Psoas muscle (tissue), 8 donors: ENCODE data around the gene GCNT2. TPM values are rescaled to one million over a fixed set of nuclear protein-coding genes. Genes with fewer than 3 reads are reported as not detected.
"Not testable (repeated sequence)": the region's sequence is repeated elsewhere in the genome, so short reads cannot be mapped to it uniquely, and the experiment has no call there.

Experiments used
- ATAC-seq, 4 donors: fragments of 200-7000 bp; cut with Tn5 transposase; one replicate each; pipeline ENCODE4 v1.9.1; 2020; ENCODE audit warnings: moderate library complexity in 3 of 4, mild to moderate bottlenecking in 2 of 4
- DNase-seq, 2 donors: peaks; one replicate each; pipeline ENCODE4 v3.0.0-alpha.2; 2020
- H3K27ac ChIP-seq: fragments of 200-600 bp; one replicate; pipeline ENCODE4 v1.8.0; 2022
- H3K27me3 ChIP-seq, 3 donors: fragments of 200-600 bp in 1 of 3; one replicate each; pipeline versions ENCODE4 v1.6.1 to v1.8.0; 2013 to 2022; ENCODE audit warnings: low read length in 2 of 3, mild to moderate bottlenecking in 2 of 3, moderate library complexity in 1 of 3; ENCODE audit not compliant: insufficient read depth in 3 of 3
- H3K36me3 ChIP-seq, 2 donors: fragments of 200-600 bp in 1 of 2; one replicate each; pipeline versions ENCODE4 v1.6.1 to v1.8.0; 2013 to 2022; ENCODE audit warnings: low read depth in 1 of 2, mild to moderate bottlenecking in 1 of 2, moderate library complexity in 1 of 2; ENCODE audit not compliant: insufficient read depth in 1 of 2
- H3K4me1 ChIP-seq: fragments of 200-600 bp; one replicate; pipeline ENCODE4 v1.8.0; 2022
- H3K4me3 ChIP-seq: fragments of 200-600 bp; one replicate; pipeline ENCODE4 v1.8.0; 2022; ENCODE audit warnings: mild to moderate bottlenecking
- H3K9me3 ChIP-seq: fragments of 200-600 bp; one replicate; pipeline ENCODE4 v1.8.0; 2022
- WGBS, 3 donors: extraction: QIAGEN DNeasy Blood & Tissue Kit; methylation state at CpG; one replicate each; pipeline versions ENCODE4 v1.1.6 to v1.1.7; 2013; 5-methylcytosine and 5-hydroxymethylcytosine counted together
- intact Hi-C, 2 donors: fragments of 100-400 bp; cut with DNase I; formaldehyde crosslinking; loops; one replicate each; pipeline versions ENCODE4 v1.11.0 to v1.14.2; 2022
- polyA plus RNA-seq, 3 donors: library from polyadenylated mRNA; stranded (reverse); fragments of 200-250 nt; gene quantifications; one replicate each; pipeline ENCODE4 v1.2.3, GENCODE V29; 2013
- total RNA-seq, 4 donors: library from RNA; stranded (reverse); fragmentation: NEBNext Ultra II Directional in 2 of 4; extraction: Animal tissue kit (Norgen Biotek cat#: 25700) in 2 of 4; gene quantifications; one replicate each; pipeline versions ENCODE4 v1.2.1 to v1.2.4, GENCODE V29; 2021 to 2023
- TF ChIP-seq, protein P1 (sequence below): fragments of 200-600 bp; IDR thresholded peaks from one replicate; pipeline ENCODE4 v1.8.0; 2022; ENCODE audit warnings: antibody characterized with exemption
- donor health status: healthy with polysubstance abuse.
- donor health status: DM: no; HTN: no; CAD: no; lungs with moderate emphysema.
- donor health status: Bipolar disorder and iron deficiency.
- donor health status: healthy.
- donor health status: DM: yes; HTN: yes; CAD: no.
- donor health status: DM: no; HTN: no; CAD: no.
- donor health status: DM: no; HTN: no; CAD: no.
- donor health status: DM: yes; HTN: yes; CAD: no.

Gene GCNT2
- total and polyA plus RNA-seq, 7 donors: 0.27 to 23.1 (median 10.1) TPM

DNA sequence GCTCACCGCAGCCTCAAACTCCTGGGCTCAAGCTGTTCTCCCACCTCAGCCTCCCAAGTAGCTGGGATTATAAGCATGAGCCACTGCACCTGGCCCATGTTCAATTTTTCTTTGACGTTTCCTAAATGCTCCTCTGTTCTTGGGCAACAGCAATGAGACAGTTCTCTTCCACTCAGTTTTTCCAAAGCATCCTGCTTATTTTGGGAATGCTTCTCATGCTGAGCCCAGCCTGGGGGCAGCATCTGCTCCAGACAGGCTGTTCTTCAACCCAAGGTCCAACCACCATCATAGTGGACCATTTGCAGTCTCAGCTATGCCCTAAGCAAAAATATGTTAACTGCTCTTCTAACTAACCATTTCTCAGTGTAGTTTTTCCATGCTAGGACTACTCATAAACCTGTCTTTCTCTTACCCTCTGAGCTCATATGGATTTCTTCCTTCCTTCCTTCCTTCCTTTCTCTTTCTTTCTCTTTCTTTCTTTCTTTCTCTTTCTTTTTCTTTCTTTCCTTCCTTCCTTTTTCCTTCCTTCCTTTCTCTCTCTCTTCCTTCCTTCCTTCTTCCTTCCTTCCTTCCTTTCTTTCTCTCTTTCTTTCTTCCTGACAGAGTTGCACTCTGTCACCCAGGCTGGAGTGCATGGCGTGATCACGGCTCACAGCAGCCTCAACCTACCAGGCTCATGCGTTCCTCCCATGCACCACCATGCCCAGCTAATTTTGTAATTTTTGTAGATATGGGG lies 48.4 kb downstream of the GCNT2 start:
- 74 to 82% (median 78%) methylated on average over 5 of the region's 5 CpGs for WGBS, 3 donors
- DNase-seq: no peak

DNA sequence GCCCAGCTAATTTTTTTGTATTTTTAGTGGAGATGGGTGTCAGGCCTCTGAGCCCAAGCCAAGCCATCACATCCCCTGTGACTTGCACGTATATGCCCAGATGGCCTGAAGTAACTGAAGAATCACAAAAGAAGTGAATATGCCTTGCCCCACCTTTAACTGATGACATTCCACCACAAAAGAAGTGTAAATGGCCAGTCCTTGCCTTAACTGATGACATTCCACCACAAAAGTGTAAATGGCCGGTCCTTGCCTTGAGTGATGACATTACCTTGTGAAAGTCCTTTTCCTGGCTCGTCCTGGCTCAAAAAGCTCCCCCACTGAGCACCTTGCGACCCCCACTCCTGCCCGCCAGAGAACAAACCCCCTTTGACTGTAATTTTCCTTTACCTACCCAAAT lies 54.4 kb downstream of the GCNT2 start:
- H3K4me1 ChIP-seq, H3K36me3 ChIP-seq, H3K4me3 ChIP-seq, intact Hi-C loops, DNase-seq, H3K27me3 ChIP-seq, ATAC-seq, H3K27ac ChIP-seq, H3K9me3 ChIP-seq: not testable (repeated sequence)
- 86 to 93% (median 89%) methylated on average over 5 of the region's 5 CpGs for WGBS, 3 donors

More for the DNA sequence above, 48.4 kb downstream of the GCNT2 start:
- H3K27me3 ChIP-seq: no peaks in the 10 kb centered on the region
- H3K27ac ChIP-seq: no peak overlapping the region
- H3K4me3 ChIP-seq: no peak overlapping the region
- no peak for ATAC-seq
- TF ChIP-seq, protein P1, sequence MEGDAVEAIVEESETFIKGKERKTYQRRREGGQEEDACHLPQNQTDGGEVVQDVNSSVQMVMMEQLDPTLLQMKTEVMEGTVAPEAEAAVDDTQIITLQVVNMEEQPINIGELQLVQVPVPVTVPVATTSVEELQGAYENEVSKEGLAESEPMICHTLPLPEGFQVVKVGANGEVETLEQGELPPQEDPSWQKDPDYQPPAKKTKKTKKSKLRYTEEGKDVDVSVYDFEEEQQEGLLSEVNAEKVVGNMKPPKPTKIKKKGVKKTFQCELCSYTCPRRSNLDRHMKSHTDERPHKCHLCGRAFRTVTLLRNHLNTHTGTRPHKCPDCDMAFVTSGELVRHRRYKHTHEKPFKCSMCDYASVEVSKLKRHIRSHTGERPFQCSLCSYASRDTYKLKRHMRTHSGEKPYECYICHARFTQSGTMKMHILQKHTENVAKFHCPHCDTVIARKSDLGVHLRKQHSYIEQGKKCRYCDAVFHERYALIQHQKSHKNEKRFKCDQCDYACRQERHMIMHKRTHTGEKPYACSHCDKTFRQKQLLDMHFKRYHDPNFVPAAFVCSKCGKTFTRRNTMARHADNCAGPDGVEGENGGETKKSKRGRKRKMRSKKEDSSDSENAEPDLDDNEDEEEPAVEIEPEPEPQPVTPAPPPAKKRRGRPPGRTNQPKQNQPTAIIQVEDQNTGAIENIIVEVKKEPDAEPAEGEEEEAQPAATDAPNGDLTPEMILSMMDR: no peak
- intact Hi-C loops: no loop called here
- no peaks in the 10 kb centered on the region for H3K36me3 ChIP-seq
- H3K4me1 ChIP-seq: no peaks in the 10 kb centered on the region
- H3K9me3 ChIP-seq: no peaks in the 10 kb centered on the region

DNA sequence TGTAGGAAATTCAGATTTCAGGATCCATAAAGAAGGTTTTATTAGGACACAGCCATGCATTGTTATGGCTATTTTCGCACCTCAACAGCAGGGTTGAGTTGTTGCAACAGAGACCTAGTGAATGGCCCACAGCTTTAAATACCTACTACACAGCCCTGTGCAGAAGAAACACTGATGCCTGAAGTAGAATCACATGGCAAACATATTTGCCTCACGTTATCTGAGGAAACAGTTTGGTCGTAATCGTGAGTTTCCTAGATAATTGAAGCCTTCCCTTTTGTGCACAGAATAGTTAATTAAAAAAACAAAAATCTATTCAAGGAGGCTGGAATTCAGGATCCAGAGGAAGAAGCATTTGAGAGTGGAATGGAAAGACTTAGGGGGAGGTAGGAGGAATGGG lies 55.1 kb downstream of the GCNT2 start:
- no peak for DNase-seq
- H3K27ac ChIP-seq: no peak overlapping the region
- no peak overlapping the region for H3K4me3 ChIP-seq
- TF ChIP-seq, protein P1: no peak
- ATAC-seq: no peak
- no peaks in the 10 kb centered on the region for H3K36me3 ChIP-seq
- 67 to 75% (median 70%) methylated on average over 4 of the region's 4 CpGs for WGBS, 3 donors
- H3K9me3 ChIP-seq: no peaks in the 10 kb centered on the region
- H3K4me1 ChIP-seq: no peaks in the 10 kb centered on the region
- intact Hi-C loops: no loop called here
- peaks cover 0 to 2% (median 0%) of the 10 kb centered on the region in 3 donors for H3K27me3 ChIP-seq

DNA sequence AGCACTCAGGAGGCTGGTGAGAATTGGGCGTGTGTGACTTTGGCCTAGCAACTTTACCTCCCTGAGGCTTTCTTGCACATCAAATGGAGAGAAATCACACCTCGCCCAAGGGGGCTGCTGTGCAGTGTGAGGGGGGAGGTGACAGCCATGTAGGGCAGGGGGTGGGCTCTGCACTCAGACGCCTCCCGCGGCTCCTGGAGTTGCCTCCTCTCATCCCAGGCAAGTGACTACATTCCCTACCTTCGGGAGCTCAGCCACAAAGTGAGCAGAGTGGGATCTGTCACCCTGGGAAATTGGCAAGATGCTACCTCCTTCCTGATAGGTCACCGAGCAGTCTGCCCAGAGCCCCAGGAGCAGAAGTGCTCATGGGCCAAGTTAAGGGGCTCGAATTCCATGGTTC lies 56.0 kb downstream of the GCNT2 start:
- Histone ChIP-seq H3K27me3 (peaks cover 0 to 2% (median 0%) of the 10 kb centered on the region in 3 donors), H3K9me3 (no peaks in the 10 kb centered on the region), H3K36me3 (no peaks in the 10 kb centered on the region), H3K27ac (no peak overlapping the region), H3K4me3 (no peak overlapping the region), H3K4me1 (no peaks in the 10 kb centered on the region)
- TF ChIP-seq, protein P1: no peak
- DNase-seq: no peak
- no peak for ATAC-seq
- intact Hi-C loops: no loop called here
- WGBS, 3 donors: 68 to 74% (median 72%) methylated on average over 8 of the region's 8 CpGs

DNA sequence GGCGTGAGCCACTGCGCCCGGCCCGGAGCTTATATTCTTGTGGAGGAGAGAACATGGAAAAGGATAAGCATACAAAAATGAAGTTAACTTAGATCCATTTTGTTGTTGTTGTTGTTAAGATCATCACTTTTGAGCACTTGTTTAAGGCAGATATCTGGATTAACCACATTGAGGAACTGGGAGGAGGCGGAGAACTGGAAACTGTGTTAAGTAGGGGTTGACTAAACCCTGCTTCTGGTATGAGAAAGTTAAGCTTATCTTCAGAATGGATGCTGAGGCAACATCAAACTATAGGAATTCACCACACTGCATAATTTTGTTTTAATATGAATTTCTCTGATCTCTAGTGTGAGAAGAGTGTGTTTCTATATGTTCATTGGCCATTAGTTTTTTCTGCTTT lies 57.6 kb downstream of the GCNT2 start:
- ATAC-seq (no peak), DNase-seq (no peak)
- TF ChIP-seq, protein P1: no peak
- Histone ChIP-seq H3K4me3 (no peak overlapping the region), H3K27ac (no peak overlapping the region), H3K27me3 (peaks cover 0 to 2% (median 0%) of the 10 kb centered on the region in 3 donors), H3K9me3 (no peaks in the 10 kb centered on the region), H3K4me1 (no peaks in the 10 kb centered on the region), H3K36me3 (no peaks in the 10 kb centered on the region)
- 96 to 97% (median 97%) methylated on average over 5 of the region's 5 CpGs for WGBS, 3 donors
- intact Hi-C loops: no loop called here
